Measurements from ENCODE around the gene FOXRED2. TPM values are rescaled to one million over a fixed set of nuclear protein-coding genes. Genes with fewer than 3 reads are reported as not detected.
"Not testable (repeated sequence)": the region's sequence is repeated elsewhere in the genome, so short reads cannot be mapped to it uniquely, and the experiment has no call there.

Gene FOXRED2
- total RNA-seq, 2 experiments from 2014 or later, result 10.1 to 12.9 TPM

- H3K9me3 Mint-ChIP-seq; H3K36me3 Mint-ChIP-seq (ENCODE audit: low read depth); H3K27me3 Mint-ChIP-seq; DNase-seq: not testable (repeated sequence)
- H3K4me3 Mint-ChIP-seq, result peak overlapping the region; percentile 52
- H3K27ac Mint-ChIP-seq, result peak overlapping the region; percentile 95
- H3K4me1 Mint-ChIP-seq, result peaks cover 67% of the 10 kb centered on the region
- POLR2A ChIA-PET, result interaction anchor here (1.0 to 3.0 kb wide), 9 partner anchors 47 to 151 kb away, joined by 3 to 27 read pairs (median 7); no protein-coding TSS in a partner anchor
- CTCF ChIA-PET, result interaction anchor here (0.7 kb wide), 1 partner anchor 68 kb away, joined by 5 read pairs; no protein-coding TSS in a partner anchor
Observed at GRCh38 chr22:36452978-36453607, 53.7 kb downstream of the FOXRED2 start.

DNA sequence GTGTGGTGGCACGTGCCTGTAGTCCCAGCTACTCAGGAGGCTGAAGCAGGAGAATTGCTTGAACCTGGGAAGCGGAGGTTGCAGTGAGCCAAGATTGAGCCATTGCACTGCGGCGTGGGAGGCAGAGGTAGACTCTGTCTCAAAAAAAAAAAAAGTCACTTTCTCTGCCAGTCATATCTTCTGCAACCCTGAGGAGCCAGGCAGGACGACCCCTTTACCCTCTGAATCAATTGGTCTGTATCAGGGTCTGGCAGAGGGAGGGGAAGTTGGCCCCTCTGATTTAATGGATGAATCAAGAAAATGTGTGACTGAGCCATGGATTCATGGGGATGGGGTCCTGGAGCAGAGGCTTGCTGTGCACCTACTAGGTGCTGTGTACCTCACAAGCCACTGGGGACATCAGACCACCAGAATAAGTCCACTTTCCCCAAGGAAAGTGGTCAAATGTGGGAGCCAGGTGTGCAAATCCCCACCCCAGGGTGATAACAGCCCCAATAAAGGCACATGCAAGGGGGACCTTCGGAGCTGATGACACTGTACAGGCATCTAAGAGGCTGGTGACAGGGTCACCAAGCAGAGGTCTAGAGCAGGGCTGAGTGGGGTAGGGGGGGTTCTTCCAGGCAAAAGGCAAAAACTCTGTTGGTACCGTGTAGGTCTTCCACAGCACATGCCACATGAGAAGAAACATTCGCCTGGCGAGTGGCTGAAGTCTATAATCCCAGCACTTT is 54.4 kb downstream of the FOXRED2 start:
- peak overlapping the region; percentile 95 for H3K27ac Mint-ChIP-seq
- H3K4me3 Mint-ChIP-seq, result peak overlapping the region; percentile 62
- no peaks in the 10 kb centered on the region for H3K36me3 Mint-ChIP-seq (ENCODE audit: low read depth)
- H3K4me1 Mint-ChIP-seq, result peaks cover 67% of the 10 kb centered on the region
- POLR2A ChIA-PET, result interaction anchor here (0.6 to 2.8 kb wide), 18 partner anchors 10 to 151 kb away, joined by 3 to 19 read pairs (median 3); partner anchors contain the start of genes MYH9 and TXN2
- no peak for DNase-seq
- CTCF ChIA-PET, result interaction anchor here (0.7 to 1.8 kb wide), 9 partner anchors 12 to 172 kb away, joined by 3 to 10 read pairs (median 6); partner anchors contain the start of gene TXN2
- no peaks in the 10 kb centered on the region for H3K27me3 Mint-ChIP-seq
- no peaks in the 10 kb centered on the region for H3K9me3 Mint-ChIP-seq

DNA sequence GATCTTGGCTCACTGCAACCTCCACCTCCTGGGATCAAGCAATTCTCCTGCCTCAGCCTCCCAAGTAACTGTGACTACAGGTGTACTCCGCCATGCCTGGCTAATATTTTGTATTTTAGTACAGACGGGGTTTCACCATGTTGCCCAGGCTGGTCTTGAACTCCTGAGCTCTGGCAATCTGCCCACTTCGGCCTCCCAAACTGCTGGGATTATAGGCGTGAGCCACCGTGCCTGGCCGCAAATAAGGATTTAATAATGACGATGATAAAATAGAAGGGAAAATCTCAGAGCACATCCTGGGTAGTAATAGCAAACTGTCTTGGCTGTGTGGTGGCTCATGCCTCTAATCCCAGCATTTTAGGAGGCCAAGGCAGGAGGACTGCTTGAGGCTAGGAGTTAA is 55.9 kb downstream of the FOXRED2 start:
- H3K4me1 Mint-ChIP-seq, result peaks cover 67% of the 10 kb centered on the region
- H3K27ac Mint-ChIP-seq, result peak overlapping the region; percentile 95
- not testable (repeated sequence) for H3K36me3 Mint-ChIP-seq (ENCODE audit: low read depth); H3K4me3 Mint-ChIP-seq; H3K9me3 Mint-ChIP-seq; DNase-seq; H3K27me3 Mint-ChIP-seq
- ChIA-PET POLR2A (interaction anchor here (0.6 to 2.2 kb wide), 11 partner anchors 13 to 118 kb away, joined by 3 to 19 read pairs (median 3); partner anchors contain the start of gene MYH9), CTCF (interaction anchor here (1.3 to 1.8 kb wide), 4 partner anchors 13 to 74 kb away, joined by 3 to 10 read pairs (median 8); no protein-coding TSS in a partner anchor)

DNA sequence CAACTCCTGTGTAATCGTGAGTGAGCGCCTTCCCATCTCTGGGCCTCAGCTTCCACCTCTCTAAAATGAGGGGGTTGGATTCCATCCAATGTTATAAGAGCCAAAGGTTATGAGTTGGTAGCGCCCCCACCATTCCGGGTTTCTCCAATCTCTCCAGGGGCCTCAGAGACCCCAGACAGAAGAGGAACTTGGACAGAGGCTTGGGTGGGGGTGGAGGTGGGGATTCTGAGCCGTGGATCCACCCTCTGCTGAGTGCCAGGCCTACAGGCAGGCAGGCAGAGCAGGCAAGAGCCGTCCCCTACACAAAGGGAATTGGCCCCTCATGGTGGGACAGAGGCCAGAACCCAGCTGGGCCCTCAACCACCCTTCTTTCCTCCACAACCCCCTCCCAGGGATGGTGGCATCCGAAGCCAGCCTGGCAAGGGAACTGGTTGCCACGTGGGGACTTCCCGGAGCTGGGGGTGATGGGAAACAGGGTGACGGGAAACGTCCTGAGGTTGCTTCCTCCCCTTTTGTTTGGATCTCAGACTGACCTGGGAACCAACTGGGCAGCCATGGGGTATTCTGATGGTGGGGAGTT is 57.2 kb downstream of the FOXRED2 start:
- POLR2A ChIA-PET, result interaction anchor here (0.9 kb wide), 1 partner anchor 32 kb away, joined by 3 read pairs; no protein-coding TSS in a partner anchor
- Mint-ChIP-seq H3K4me3 (no peak overlapping the region), H3K36me3 (ENCODE audit: low read depth) (no peaks in the 10 kb centered on the region), H3K27me3 (no peaks in the 10 kb centered on the region), H3K4me1 (peaks cover 67% of the 10 kb centered on the region), H3K27ac (no peak overlapping the region), H3K9me3 (no peaks in the 10 kb centered on the region)
- no peak for DNase-seq
- CTCF ChIA-PET, result no interaction called here

DNA sequence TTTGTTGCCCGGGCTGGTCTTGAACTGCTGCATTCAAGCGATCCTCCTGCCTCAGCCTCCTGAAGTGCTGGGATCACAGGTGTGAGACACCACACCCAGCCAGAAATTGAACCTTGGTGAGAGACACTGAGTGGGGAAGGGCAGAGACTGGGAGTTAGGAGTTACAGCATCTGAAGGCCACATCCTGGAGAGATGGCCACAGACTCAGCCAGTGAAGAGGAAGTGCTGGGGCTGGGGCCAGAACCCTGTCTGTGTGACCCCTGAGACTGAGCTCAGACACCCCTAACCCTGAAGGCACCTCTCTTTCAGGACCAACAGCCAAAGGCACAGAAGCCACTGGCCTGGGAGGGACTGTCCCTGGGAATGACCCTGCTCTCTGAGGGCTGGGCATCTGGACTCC is 59.2 kb downstream of the FOXRED2 start:
- ChIA-PET CTCF (interaction anchor here (1.1 to 1.5 kb wide), 2 partner anchors 24 to 83 kb away, joined by 3 to 5 read pairs; no protein-coding TSS in a partner anchor), POLR2A (interaction anchor here (0.9 to 2.0 kb wide), 3 partner anchors 12 to 42 kb away, joined by 3 to 6 read pairs (median 6); no protein-coding TSS in a partner anchor)
- H3K4me3 Mint-ChIP-seq, result no peak overlapping the region
- DNase-seq, result peak; percentile 30
- H3K27me3 Mint-ChIP-seq, result no peaks in the 10 kb centered on the region
- no peaks in the 10 kb centered on the region for H3K9me3 Mint-ChIP-seq
- peaks cover 55% of the 10 kb centered on the region for H3K4me1 Mint-ChIP-seq
- peak overlapping the region; percentile 44 for H3K27ac Mint-ChIP-seq
- no peaks in the 10 kb centered on the region for H3K36me3 Mint-ChIP-seq (ENCODE audit: low read depth)

- no peak overlapping the region for H3K4me3 Mint-ChIP-seq
- no peaks in the 10 kb centered on the region for H3K9me3 Mint-ChIP-seq
- CTCF ChIA-PET, result no interaction called here
- no peak overlapping the region for H3K27ac Mint-ChIP-seq
- H3K36me3 Mint-ChIP-seq (ENCODE audit: low read depth), result no peaks in the 10 kb centered on the region
- POLR2A ChIA-PET, result interaction anchor here (1.5 kb wide), 1 partner anchor 10 kb away, joined by 4 read pairs; no protein-coding TSS in a partner anchor
- no peak for DNase-seq
- H3K27me3 Mint-ChIP-seq, result no peaks in the 10 kb centered on the region
- peaks cover 38% of the 10 kb centered on the region for H3K4me1 Mint-ChIP-seq
Observed at GRCh38 chr22:36445158-36445668, 61.6 kb downstream of the FOXRED2 start.

DNA sequence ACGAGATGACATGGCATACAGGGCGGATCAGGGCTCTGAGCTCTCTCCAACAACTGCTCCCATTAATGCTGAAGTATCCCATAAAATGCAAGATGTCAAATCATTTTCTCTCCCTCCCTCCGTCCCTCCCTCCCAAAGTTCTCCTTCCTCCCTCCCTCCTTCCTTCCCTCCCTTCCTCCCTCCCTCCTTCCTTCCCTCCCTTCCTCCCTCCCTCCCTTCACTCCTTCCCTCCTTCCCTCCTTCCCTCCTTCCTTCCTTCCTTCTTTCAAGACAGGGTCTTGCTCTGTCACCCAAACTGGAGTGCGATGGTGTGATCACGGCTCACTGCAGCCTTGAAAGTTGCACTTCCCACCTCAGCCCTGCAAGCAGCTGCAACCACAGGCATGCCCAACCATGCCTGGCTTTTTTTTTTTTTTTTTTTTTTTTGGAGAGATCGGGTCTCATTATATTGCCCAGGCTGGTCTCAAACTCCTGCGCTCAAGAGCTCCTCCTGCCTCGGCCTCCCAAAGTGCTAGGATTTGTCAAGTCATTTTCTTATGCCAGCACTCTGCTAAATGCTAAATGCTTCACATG is 63.6 kb downstream of the FOXRED2 start:
- Mint-ChIP-seq H3K36me3 (ENCODE audit: low read depth) (no peaks in the 10 kb centered on the region), H3K4me1 (peaks cover 37% of the 10 kb centered on the region), H3K27me3 (no peaks in the 10 kb centered on the region), H3K4me3 (no peak overlapping the region), H3K9me3 (no peaks in the 10 kb centered on the region), H3K27ac (no peak overlapping the region)
- ChIA-PET POLR2A (interaction anchor here (0.5 kb wide), 1 partner anchor 378 kb away, joined by 3 read pairs; no protein-coding TSS in a partner anchor), CTCF (interaction anchor here (0.6 kb wide), 1 partner anchor 121 kb away, joined by 4 read pairs; no protein-coding TSS in a partner anchor)
- no peak for DNase-seq

GRCh38 chr22:36442506-36443197 is 64.2 kb downstream of the FOXRED2 start:
- Mint-ChIP-seq H3K36me3 (ENCODE audit: low read depth) (no peaks in the 10 kb centered on the region), H3K27ac (no peak overlapping the region), H3K27me3 (no peaks in the 10 kb centered on the region), H3K4me1 (peaks cover 33% of the 10 kb centered on the region), H3K4me3 (no peak overlapping the region), H3K9me3 (no peaks in the 10 kb centered on the region)
- ChIA-PET CTCF (no interaction called here), POLR2A (interaction anchor here (0.5 to 1.2 kb wide), 2 partner anchors 9 to 378 kb away, joined by 3 read pairs; no protein-coding TSS in a partner anchor)
- DNase-seq, result no peak

DNA sequence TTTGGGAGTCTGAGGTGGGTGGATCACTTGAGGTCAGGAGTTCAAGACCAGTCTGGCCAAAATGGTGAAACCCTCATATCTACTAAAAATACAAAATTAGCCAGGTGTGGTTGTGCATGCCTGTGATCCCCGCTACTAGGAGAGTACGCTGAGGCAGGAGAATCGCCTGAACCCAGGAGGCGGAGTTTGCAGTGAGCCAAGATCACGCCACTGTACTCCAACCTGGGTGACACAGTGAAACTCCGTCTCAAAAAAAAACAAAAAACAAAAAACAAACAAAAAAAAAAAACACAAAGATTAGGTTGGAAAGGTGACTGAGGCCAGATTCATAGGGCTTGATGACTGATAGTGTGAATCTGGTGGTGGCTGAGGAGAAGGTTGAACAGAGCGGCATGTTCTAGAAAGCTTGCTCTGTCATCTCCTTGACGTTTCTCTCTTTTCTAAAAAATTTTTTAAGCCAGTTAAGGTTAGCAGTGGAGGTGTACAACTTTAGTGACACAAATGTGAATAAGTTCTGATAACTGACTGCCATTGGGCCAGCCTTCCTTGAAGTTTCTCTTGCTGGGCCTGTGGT is 66.3 kb downstream of the FOXRED2 start:
- Mint-ChIP-seq H3K9me3 (no peaks in the 10 kb centered on the region), H3K27me3 (no peaks in the 10 kb centered on the region), H3K36me3 (ENCODE audit: low read depth) (no peaks in the 10 kb centered on the region), H3K4me3 (no peak overlapping the region), H3K4me1 (peaks cover 31% of the 10 kb centered on the region), H3K27ac (no peak overlapping the region)
- DNase-seq, result no peak
- ChIA-PET CTCF (no interaction called here), POLR2A (no interaction called here)

DNA sequence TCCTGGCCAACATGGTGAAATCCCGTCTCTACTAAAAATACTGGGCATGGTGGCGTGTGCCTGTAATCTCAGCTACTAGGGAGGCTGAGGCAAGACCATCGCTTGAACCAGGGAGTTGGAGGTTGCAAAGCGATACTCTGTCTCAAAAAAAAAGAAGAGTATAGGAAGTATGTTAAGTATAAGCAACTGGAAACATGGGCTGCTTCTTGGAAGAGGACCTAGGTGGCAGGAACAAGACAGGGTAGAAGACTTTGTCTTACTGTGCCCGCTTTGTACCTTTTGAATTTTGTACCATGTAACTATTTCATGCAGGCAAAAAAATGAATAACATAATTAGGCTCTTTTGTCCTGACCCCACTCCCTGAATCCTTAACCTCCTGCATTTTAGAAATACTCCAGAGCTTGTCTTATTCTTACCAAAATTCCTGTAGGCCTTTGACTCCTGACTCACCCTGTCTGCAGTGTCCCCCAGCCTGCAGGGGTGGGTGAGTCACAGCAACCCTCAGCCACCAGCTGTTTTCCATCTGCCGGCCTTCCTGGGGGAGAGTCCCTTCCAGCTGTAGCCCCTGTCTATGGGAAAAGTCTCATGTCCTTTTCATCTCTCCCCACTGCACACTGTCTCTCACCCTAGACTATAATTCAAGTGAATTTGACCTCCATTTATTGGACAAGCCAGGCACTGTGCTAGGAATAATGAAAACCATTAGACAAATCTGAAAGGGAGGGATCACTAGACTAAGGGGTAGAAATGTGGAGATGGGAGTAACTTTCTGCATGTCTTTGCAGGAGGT is 67.2 kb downstream of the FOXRED2 start:
- Mint-ChIP-seq H3K9me3 (no peaks in the 10 kb centered on the region), H3K4me1 (peaks cover 37% of the 10 kb centered on the region), H3K4me3 (no peak overlapping the region), H3K27me3 (no peaks in the 10 kb centered on the region), H3K36me3 (ENCODE audit: low read depth) (no peaks in the 10 kb centered on the region), H3K27ac (no peak overlapping the region)
- ChIA-PET CTCF (no interaction called here), POLR2A (no interaction called here)
- no peak for DNase-seq
